Vagina (tissue), 2 donors: Measurements from ENCODE around the gene ZSCAN10. TPM values are rescaled to one million over a fixed set of nuclear protein-coding genes. Genes with fewer than 3 reads are reported as not detected.

Source experiments
- DNase-seq, 2 donors: peaks; one replicate each; pipeline ENCODE4 v3.0.0-alpha.2; 2017; ENCODE audit errors: extremely low spot score in 2 of 2
- H3K27ac ChIP-seq: fragments of 200-600 bp; sonication (generic); one replicate; pipeline ENCODE4 v1.5.1; 2019
- H3K27me3 ChIP-seq: fragments of 200-600 bp; sonication (generic); one replicate; pipeline ENCODE4 v1.5.1; 2019
- H3K36me3 ChIP-seq, 2 donors: fragments of 200-600 bp; sonication (generic); one replicate each; pipeline ENCODE4 v1.5.1; 2017 to 2019
- H3K4me1 ChIP-seq: fragments of 200-600 bp; sonication (generic); one replicate; pipeline ENCODE4 v1.5.1; 2019
- H3K4me3 ChIP-seq, 2 donors: fragments of 200-600 bp; sonication (generic); 1 replicate in 1 of 2; 2 replicates in 1 of 2; pipeline ENCODE4 v1.5.1; 2016 to 2019
- H3K9me3 ChIP-seq: fragments of 200-600 bp; sonication (generic); one replicate; pipeline ENCODE4 v1.5.1; 2019
- POLR2A ChIP-seq, 2 donors: fragments of 450-650 bp; IDR thresholded peaks; one replicate each; pipeline ENCODE4 v1.6.1; 2017; ENCODE audit warnings: antibody characterized with exemption in 2 of 2, mild to moderate bottlenecking in 2 of 2, moderate library complexity in 2 of 2
- POLR2AphosphoS5 ChIP-seq, 2 donors: sonication (generic); formaldehyde crosslinking; IDR thresholded peaks; one replicate each; pipeline ENCODE4 v1.9.0; 2017; ENCODE audit warnings: antibody characterized with exemption in 2 of 2, mild to moderate bottlenecking in 2 of 2, low read depth in 1 of 2; ENCODE audit not compliant: insufficient read depth in 1 of 2
- intact Hi-C: fragments of 100-400 bp; cut with DNase I; formaldehyde crosslinking; loops from one replicate; pipeline ENCODE4 v1.15.1; 2023
- total RNA-seq: library from RNA; depleted of rRNA; stranded (reverse); fragments of >200 nt; gene quantifications from one replicate; pipeline ENCODE4 v1.2.3, GENCODE V29; 2016
- TF ChIP-seq, protein P1 (sequence below), 3 experiments: fragments of 450-650 bp in 2 of 3; fragments of 200-600 bp in 1 of 3; sonication (generic) in 1 of 3; IDR thresholded peaks; one replicate each; pipeline ENCODE4 v1.5.1; 2017 to 2019; ENCODE audit warnings: antibody characterized with exemption in 3 of 3, mild to moderate bottlenecking in 2 of 3, moderate library complexity in 2 of 3

ZSCAN10 gene
- total RNA-seq, 1 donor from 2014 or later: not detected

DNA sequence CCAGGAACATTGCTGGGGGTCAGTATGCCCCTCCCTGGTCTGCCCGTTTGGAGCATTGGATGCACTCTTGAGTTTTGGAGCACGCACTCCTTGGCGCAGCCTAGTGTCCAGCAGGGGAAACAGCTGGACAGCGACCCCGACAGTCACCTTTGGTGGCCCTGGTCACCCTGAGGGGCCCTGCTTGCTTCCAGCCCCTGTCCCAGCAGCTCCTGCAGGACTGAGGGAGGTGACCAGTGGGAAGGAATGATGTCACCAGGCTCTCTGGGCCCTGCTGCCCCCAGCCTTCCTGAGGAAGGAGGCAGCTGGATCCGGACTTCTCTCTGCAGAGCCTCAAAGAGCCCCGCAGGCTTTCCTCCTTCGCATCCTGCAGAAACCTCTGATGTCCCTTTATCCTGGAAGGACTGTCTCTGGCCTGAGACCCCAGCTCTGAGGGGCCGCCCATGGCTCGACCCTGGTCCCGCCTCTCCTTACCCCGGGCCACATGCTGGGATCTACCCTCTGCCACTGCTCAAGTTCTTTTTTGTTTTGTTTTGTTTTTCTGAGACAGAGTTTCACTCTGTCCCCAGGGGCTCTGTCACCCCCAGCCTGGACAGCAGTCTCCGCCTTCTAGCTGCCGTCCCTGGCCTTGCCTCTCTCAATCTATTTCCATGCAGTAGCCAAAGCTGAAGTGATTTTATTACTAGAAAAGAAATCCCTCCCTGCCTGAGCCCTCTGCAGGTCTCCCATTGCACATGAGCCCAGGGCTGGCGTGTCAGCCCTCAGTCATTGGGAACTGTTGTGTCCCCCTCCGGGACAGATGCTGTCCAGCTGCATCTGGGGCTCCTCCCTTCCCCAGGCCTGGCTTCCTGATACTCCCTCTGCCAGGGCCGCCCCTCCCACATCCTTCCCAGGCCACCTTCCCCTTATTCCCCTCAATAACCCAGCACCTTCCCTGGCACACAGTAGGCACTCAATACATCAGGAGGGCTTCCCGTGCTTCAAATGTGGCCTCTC is 11.6 kb downstream of the ZSCAN10 start:
- DNase-seq: no peak
- Histone ChIP-seq H3K27me3 (no peaks in the 10 kb centered on the region), H3K4me3 (peak overlapping the region in 1 of 2 donors; percentile 3), H3K27ac (no peak overlapping the region), H3K4me1 (no peaks in the 10 kb centered on the region), H3K9me3 (no peaks in the 10 kb centered on the region), H3K36me3 (no peaks in the 10 kb centered on the region)
- TF ChIP-seq, protein P1, sequence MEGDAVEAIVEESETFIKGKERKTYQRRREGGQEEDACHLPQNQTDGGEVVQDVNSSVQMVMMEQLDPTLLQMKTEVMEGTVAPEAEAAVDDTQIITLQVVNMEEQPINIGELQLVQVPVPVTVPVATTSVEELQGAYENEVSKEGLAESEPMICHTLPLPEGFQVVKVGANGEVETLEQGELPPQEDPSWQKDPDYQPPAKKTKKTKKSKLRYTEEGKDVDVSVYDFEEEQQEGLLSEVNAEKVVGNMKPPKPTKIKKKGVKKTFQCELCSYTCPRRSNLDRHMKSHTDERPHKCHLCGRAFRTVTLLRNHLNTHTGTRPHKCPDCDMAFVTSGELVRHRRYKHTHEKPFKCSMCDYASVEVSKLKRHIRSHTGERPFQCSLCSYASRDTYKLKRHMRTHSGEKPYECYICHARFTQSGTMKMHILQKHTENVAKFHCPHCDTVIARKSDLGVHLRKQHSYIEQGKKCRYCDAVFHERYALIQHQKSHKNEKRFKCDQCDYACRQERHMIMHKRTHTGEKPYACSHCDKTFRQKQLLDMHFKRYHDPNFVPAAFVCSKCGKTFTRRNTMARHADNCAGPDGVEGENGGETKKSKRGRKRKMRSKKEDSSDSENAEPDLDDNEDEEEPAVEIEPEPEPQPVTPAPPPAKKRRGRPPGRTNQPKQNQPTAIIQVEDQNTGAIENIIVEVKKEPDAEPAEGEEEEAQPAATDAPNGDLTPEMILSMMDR (IDR thresholded peaks at IDR 0.05): no peak
- TF ChIP-seq POLR2AphosphoS5 (IDR thresholded peaks at IDR 0.05; ENCODE audit: insufficient read depth in 1 of 2, low read depth in 1 of 2) (peak in 1 of 2 donors; percentile 30), POLR2A (IDR thresholded peaks at IDR 0.05) (no peak)
- intact Hi-C loops: no loop called here

- H3K4me1 ChIP-seq: no peaks in the 10 kb centered on the region
- H3K27ac ChIP-seq: no peak overlapping the region
- intact Hi-C loops: no loop called here
- no peaks in the 10 kb centered on the region for H3K9me3 ChIP-seq
- DNase-seq: no peak
- H3K36me3 ChIP-seq: no peaks in the 10 kb centered on the region
- TF ChIP-seq, protein P1 (IDR thresholded peaks at IDR 0.05): no peak
- TF ChIP-seq POLR2A (IDR thresholded peaks at IDR 0.05) (no peak), POLR2AphosphoS5 (IDR thresholded peaks at IDR 0.05; ENCODE audit: insufficient read depth in 1 of 2, low read depth in 1 of 2) (no peak)
- no peaks in the 10 kb centered on the region for H3K27me3 ChIP-seq
- peak overlapping the region in 1 of 2 donors; percentile 3 for H3K4me3 ChIP-seq
Measured at GRCh38 chr16:3086596-3087242, 12.4 kb downstream of the ZSCAN10 start.

DNA sequence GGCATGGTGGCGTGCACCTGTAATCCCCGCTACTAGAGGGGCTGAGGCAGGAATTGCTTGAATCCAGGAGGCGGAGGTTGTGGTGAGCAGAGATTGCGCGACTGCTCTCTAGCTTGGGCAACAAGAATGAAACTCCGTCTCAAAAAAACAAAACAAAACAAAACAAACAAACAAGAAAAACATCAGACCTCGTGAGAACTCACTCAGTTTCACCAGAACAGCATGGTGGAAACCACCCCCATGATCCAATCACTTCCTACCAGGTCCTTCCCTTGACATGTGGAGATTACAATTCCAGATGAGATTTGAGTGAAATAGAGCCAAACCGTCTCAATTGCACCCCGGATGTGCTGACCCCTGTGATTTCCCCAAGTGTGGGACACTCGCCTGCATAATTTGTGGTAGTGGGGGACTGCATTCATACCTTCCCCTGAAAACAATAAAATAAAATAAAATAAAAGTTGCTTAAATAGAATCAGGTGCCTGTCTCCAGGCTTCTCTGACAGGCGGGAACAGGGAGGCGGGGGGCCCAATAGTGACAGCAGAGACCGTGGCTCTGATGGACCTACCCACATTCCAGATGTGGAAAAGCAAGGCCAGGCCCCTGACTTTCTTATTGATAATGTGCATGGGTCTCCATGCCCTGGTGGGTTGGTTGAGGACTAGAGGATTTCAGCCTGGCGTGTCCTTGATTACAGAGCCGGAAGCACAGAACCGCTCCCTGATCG is 13.1 kb downstream of the ZSCAN10 start:
- intact Hi-C loops: no loop called here
- Histone ChIP-seq H3K27me3 (no peaks in the 10 kb centered on the region), H3K4me3 (peak overlapping the region in 1 of 2 donors; percentile 3), H3K9me3 (no peaks in the 10 kb centered on the region), H3K36me3 (no peaks in the 10 kb centered on the region), H3K4me1 (no peaks in the 10 kb centered on the region), H3K27ac (no peak overlapping the region)
- no peak for DNase-seq
- TF ChIP-seq POLR2A (IDR thresholded peaks at IDR 0.05) (no peak), POLR2AphosphoS5 (IDR thresholded peaks at IDR 0.05; ENCODE audit: insufficient read depth in 1 of 2, low read depth in 1 of 2) (no peak)
- TF ChIP-seq, protein P1 (IDR thresholded peaks at IDR 0.05): no peak

DNA sequence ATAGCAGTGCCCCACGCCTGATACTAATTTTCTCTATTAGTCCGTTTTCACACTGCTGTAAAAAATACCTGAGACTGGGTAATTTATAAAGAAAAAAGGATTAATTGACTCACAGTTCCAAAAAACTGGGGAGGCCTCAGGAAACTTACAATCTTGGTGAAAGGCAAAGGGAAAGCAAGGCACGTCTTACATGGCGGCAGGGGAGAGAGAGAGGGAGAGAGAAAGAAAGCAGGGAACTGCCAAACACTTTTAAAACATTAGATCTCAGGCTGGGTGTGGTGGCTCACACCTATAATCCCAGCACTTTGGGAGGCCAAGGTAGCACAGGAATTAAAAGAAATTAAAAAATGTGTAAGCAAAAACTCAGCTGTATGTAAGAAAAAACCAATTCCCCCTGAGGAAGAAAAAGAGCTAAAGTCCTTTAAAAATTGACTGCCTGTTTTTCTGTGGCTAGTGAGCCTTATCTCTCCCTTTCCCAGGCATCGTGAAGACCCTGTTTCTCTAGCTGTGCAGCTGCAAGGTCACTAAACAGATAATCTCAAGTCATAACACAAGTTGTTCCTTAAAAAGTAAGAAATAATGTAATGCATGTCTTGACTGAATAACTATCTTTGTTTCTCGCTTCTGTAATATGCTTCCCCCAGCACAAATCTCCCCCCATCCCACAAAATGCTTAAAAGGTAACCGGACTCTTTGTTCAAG is 14.0 kb downstream of the ZSCAN10 start:
- no peaks in the 10 kb centered on the region for H3K9me3 ChIP-seq
- no peaks in the 10 kb centered on the region for H3K27me3 ChIP-seq
- no peak overlapping the region for H3K27ac ChIP-seq
- no peaks in the 10 kb centered on the region for H3K36me3 ChIP-seq
- intact Hi-C loops: no loop called here
- no peak overlapping the region for H3K4me3 ChIP-seq
- H3K4me1 ChIP-seq: no peaks in the 10 kb centered on the region
- no peak for DNase-seq
- TF ChIP-seq, protein P1 (IDR thresholded peaks at IDR 0.05): no peak
- TF ChIP-seq POLR2AphosphoS5 (IDR thresholded peaks at IDR 0.05; ENCODE audit: insufficient read depth in 1 of 2, low read depth in 1 of 2): no peak
- no peak for TF ChIP-seq POLR2A (IDR thresholded peaks at IDR 0.05)
